Upper lobe of left lung (tissue), 6 donors: ENCODE data around the gene IRF3. TPM values are rescaled to one million over a fixed set of nuclear protein-coding genes. Genes with fewer than 3 reads are reported as not detected.

Source experiments
- ATAC-seq, 2 donors: fragments of 200-7000 bp; cut with Tn5 transposase; one replicate each; pipeline ENCODE4 v1.9.1; 2022; ENCODE audit warnings: mild to moderate bottlenecking in 2 of 2, moderate library complexity in 2 of 2; ENCODE audit not compliant: low FRiP score in 2 of 2
- DNase-seq, 2 donors: peaks; one replicate each; pipeline ENCODE4 v3.0.0-alpha.2; 2019 to 2020
- H3K27ac ChIP-seq, 4 donors: fragments of 200-600 bp; sonication (generic); one replicate each; pipeline ENCODE4 v1.5.1; 2016 to 2019
- H3K27me3 ChIP-seq, 4 donors: fragments of 200-600 bp; sonication (generic); one replicate each; pipeline ENCODE4 v1.5.1; 2017 to 2019
- H3K36me3 ChIP-seq, 4 donors: fragments of 200-600 bp; sonication (generic); one replicate each; pipeline ENCODE4 v1.5.1; 2016 to 2019
- H3K4me1 ChIP-seq, 4 donors: fragments of 200-600 bp; sonication (generic); one replicate each; pipeline ENCODE4 v1.5.1; 2018 to 2019
- H3K4me3 ChIP-seq, 4 donors: fragments of 200-600 bp; sonication (generic); one replicate each; pipeline ENCODE4 v1.5.1; 2017 to 2019; ENCODE audit warnings: mild to moderate bottlenecking in 2 of 4, moderate library complexity in 1 of 4
- H3K9me3 ChIP-seq, 4 donors: fragments of 200-600 bp; sonication (generic); one replicate each; pipeline ENCODE4 v1.5.1; 2018 to 2019
- CTCF ChIP-seq, 6 experiments: fragments of 450-650 bp in 4 of 6; fragments of 200-600 bp in 2 of 6; sonication (generic) in 2 of 6; IDR thresholded peaks; one replicate each; pipeline ENCODE4 v1.5.1; 2016 to 2019; ENCODE audit warnings: antibody characterized with exemption in 6 of 6
- EP300 ChIP-seq, 4 donors: sonication (generic); formaldehyde crosslinking; IDR thresholded peaks; one replicate each; pipeline ENCODE4 v1.5.1; 2017; ENCODE audit warnings: antibody characterized with exemption in 4 of 4, control low read depth in 2 of 4
- POLR2A ChIP-seq, 4 donors: fragments of 450-650 bp; IDR thresholded peaks; one replicate each; pipeline ENCODE4 v1.5.1; 2016 to 2017; ENCODE audit warnings: antibody characterized with exemption in 4 of 4, mild to moderate bottlenecking in 2 of 4
- POLR2AphosphoS5 ChIP-seq, 2 donors: sonication (generic); formaldehyde crosslinking; IDR thresholded peaks; one replicate each; pipeline ENCODE4 v1.5.1; 2017; ENCODE audit warnings: antibody characterized with exemption in 2 of 2
- WGBS, 2 donors: methylation state at CpG; one replicate each; pipeline ENCODE4 v1.1.5; 2017 to 2018; 5-methylcytosine and 5-hydroxymethylcytosine counted together
- small RNA-seq, 4 donors: library from RNA; depleted of rRNA; stranded (forward); fragments of <200 nt; gene quantifications; one replicate each; pipeline ENCODE3, GENCODE V24; 2016
- total RNA-seq, 6 donors: library from RNA; depleted of rRNA in 4 of 6; stranded (reverse); fragments of >200 nt in 4 of 6; gene quantifications; one replicate each; pipeline versions ENCODE4 v1.1.0 to v1.2.1, GENCODE V29; 2016 to 2021
- donor health status: DM: no; HTN: no; CAD: no; lungs with moderate emphysema.
- donor health status: DM: no; HTN: yes; CAD: no; lungs with severe emphysema.

Gene IRF3
- total RNA-seq, 6 donors from 2014 or later: 50.5 to 210 (median 99.1) TPM

DNA sequence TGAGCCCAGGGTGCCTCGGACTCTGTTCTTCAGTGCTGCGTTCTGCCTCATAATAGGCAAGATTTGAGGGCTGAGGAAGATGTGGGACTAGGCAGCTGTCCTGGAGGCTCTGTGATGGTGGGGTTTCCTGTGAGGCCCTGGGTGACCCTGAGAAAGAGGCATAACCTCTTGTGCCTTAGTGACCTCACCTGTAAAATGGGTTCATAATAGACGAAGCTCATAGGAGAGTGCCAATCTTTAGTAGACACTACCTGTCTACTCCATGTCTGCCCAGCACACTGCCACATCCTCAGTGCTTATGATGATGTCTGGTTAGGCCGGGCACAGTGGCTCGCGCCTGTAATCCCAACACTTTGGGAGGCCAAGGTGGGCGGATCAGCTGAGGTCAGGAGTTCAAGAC lies 49.1 kb downstream of the IRF3 start:
- no peak overlapping the region for H3K27ac ChIP-seq
- no peaks in the 10 kb centered on the region for H3K27me3 ChIP-seq
- no peak for ATAC-seq
- no peaks in the 10 kb centered on the region for H3K9me3 ChIP-seq
- peaks cover 20 to 64% (median 53%) of the 10 kb centered on the region in 4 donors for H3K36me3 ChIP-seq
- no peak for TF ChIP-seq EP300 (IDR thresholded peaks at IDR 0.05)
- TF ChIP-seq POLR2A (IDR thresholded peaks at IDR 0.05): no peak
- TF ChIP-seq CTCF (IDR thresholded peaks at IDR 0.05): no peak
- no peak for TF ChIP-seq POLR2AphosphoS5 (IDR thresholded peaks at IDR 0.05)
- peaks cover 5 to 19% (median 15%) of the 10 kb centered on the region in 4 donors for H3K4me1 ChIP-seq
- H3K4me3 ChIP-seq: no peak overlapping the region
- WGBS, 2 donors: 95 to 96% methylated on average over 5 to 7 of the region's 7 CpGs
- no peak for DNase-seq

- ATAC-seq: no peak
- Histone ChIP-seq H3K4me1 (peaks cover 5 to 19% (median 17%) of the 10 kb centered on the region in 4 donors), H3K36me3 (peaks cover 19 to 64% (median 52%) of the 10 kb centered on the region in 4 donors), H3K9me3 (no peaks in the 10 kb centered on the region), H3K27me3 (no peaks in the 10 kb centered on the region), H3K4me3 (no peak overlapping the region), H3K27ac (no peak overlapping the region)
- peak in 1 of 2 donors; percentile 60 for DNase-seq
- no peak for TF ChIP-seq CTCF (IDR thresholded peaks at IDR 0.05)
- TF ChIP-seq POLR2A (IDR thresholded peaks at IDR 0.05): no peak
- no peak for TF ChIP-seq EP300 (IDR thresholded peaks at IDR 0.05)
- no peak for TF ChIP-seq POLR2AphosphoS5 (IDR thresholded peaks at IDR 0.05)
- 94 to 96% methylated on average over 19 to 23 of the region's 23 CpGs for WGBS, 2 donors
Measured at GRCh38 chr19:49615861-49616260, 49.8 kb downstream of the IRF3 start.

- Histone ChIP-seq H3K27me3 (no peaks in the 10 kb centered on the region), H3K27ac (peak overlapping the region in 1 of 4 donors; percentile 27), H3K9me3 (no peaks in the 10 kb centered on the region), H3K36me3 (peaks cover 15 to 69% (median 55%) of the 10 kb centered on the region in 4 donors), H3K4me3 (no peak overlapping the region), H3K4me1 (peaks cover 5 to 19% (median 17%) of the 10 kb centered on the region in 4 donors)
- peak in 1 of 2 donors; percentile 43 for DNase-seq
- peak in 1 of 2 donors; percentile 83 for ATAC-seq
- WGBS, 2 donors: 79% methylated on average over 12 to 19 of the region's 19 CpGs
- TF ChIP-seq POLR2A (IDR thresholded peaks at IDR 0.05) (no peak), EP300 (IDR thresholded peaks at IDR 0.05) (no peak), POLR2AphosphoS5 (IDR thresholded peaks at IDR 0.05) (no peak), CTCF (IDR thresholded peaks at IDR 0.05) (no peak)
Measured at GRCh38 chr19:49614096-49614833, 51.4 kb downstream of the IRF3 start.

GRCh38 chr19:49613374-49613773 lies 52.3 kb downstream of the IRF3 start:
- H3K4me3 ChIP-seq: no peak overlapping the region
- no peak for ATAC-seq
- H3K27me3 ChIP-seq: no peaks in the 10 kb centered on the region
- H3K9me3 ChIP-seq: no peaks in the 10 kb centered on the region
- WGBS, 2 donors: 74 to 81% methylated on average over 4 of the region's 4 CpGs
- H3K36me3 ChIP-seq: peaks cover 15 to 70% (median 58%) of the 10 kb centered on the region in 4 donors
- TF ChIP-seq EP300 (IDR thresholded peaks at IDR 0.05) (no peak), POLR2A (IDR thresholded peaks at IDR 0.05) (no peak), POLR2AphosphoS5 (IDR thresholded peaks at IDR 0.05) (no peak), CTCF (IDR thresholded peaks at IDR 0.05) (no peak)
- no peak for DNase-seq
- no peak overlapping the region for H3K27ac ChIP-seq
- H3K4me1 ChIP-seq: peaks cover 5 to 19% (median 17%) of the 10 kb centered on the region in 4 donors

Small RNA genes within 50 kb of the gene (small RNA-seq; reads per million reads assigned to genes)
- gene MIR5088: 0 to 0.14 (median 0) reads per million in 4 donors

Other genes starting within 250 kb of the IRF3 start
- not detected for gene PTH2, start 242.4 kb downstream of the IRF3 start, total RNA-seq
- gene GFY, start 240.5 kb downstream of the IRF3 start, total RNA-seq: not detected
- 1 to 10 TPM in 2 of 6 donors, under 1 TPM in 3, not detected in 1; 0.37 to 2.1 (median 0.78) TPM for gene SLC17A7, start 224.3 kb downstream of the IRF3 start, total RNA-seq
- 100 to 1,000 TPM in 1 of 6 donors, 10 to 100 TPM in 5; 59.5 to 120 (median 72.8) TPM for gene PIH1D1, start 214.0 kb downstream of the IRF3 start, total RNA-seq
- 100 to 1,000 TPM in 1 of 6 donors, 10 to 100 TPM in 5; 26.3 to 111 (median 48.2) TPM for gene ALDH16A1, start 212.6 kb downstream of the IRF3 start, total RNA-seq
- 10 to 100 TPM in 3 of 6 donors, 1 to 10 TPM in 3; 4.3 to 19.9 (median 9.9) TPM for gene FLT3LG, start 191.6 kb downstream of the IRF3 start, total RNA-seq
- gene RPL13A, start 178.2 kb downstream of the IRF3 start, total RNA-seq: 1,000 to 10,000 TPM in 4 of 6 donors, 100 to 1,000 TPM in 2; 974 to 2,595 (median 1,696) TPM
- 1,000 to 10,000 TPM; 1,447 to 3,855 (median 1,708) TPM for gene RPS11, start 169.4 kb downstream of the IRF3 start, total RNA-seq
- gene FCGRT, start 153.2 kb downstream of the IRF3 start, total RNA-seq: 100 to 1,000 TPM; 175 to 466 (median 328) TPM
- gene RCN3, start 137.9 kb downstream of the IRF3 start, total RNA-seq: 10 to 100 TPM in 5 of 6 donors, 1 to 10 TPM in 1; 5.9 to 82.8 (median 26.6) TPM
- gene NOSIP, start 85.3 kb downstream of the IRF3 start, total RNA-seq: 10 to 100 TPM; 30.3 to 72.3 (median 57.9) TPM
- 10 to 100 TPM in 1 of 6 donors, 1 to 10 TPM in 5; 3.8 to 10.0 (median 7.1) TPM for gene PRRG2, start 84.5 kb downstream of the IRF3 start, total RNA-seq
- gene PRR12, start 74.7 kb downstream of the IRF3 start, total RNA-seq: 10 to 100 TPM; 12.6 to 51.9 (median 33.7) TPM
- 100 to 1,000 TPM in 3 of 6 donors, 10 to 100 TPM in 3; 81.7 to 160 (median 107) TPM for gene RRAS, start 25.7 kb downstream of the IRF3 start, total RNA-seq
- gene SCAF1, start 23.6 kb downstream of the IRF3 start, total RNA-seq: 10 to 100 TPM; 28.6 to 98.5 (median 71.0) TPM
- gene BCL2L12, start 76 bp upstream of the IRF3 start, total RNA-seq: 10 to 100 TPM in 3 of 6 donors, 1 to 10 TPM in 3; 4.2 to 21.3 (median 14.1) TPM
- gene PRMT1, start 11.4 kb upstream of the IRF3 start, total RNA-seq: 100 to 1,000 TPM in 2 of 6 donors, 10 to 100 TPM in 4; 65.6 to 155 (median 82.0) TPM
- gene ADM5, start 23.7 kb upstream of the IRF3 start, total RNA-seq: 1 to 10 TPM in 4 of 6 donors, under 1 TPM in 1, not detected in 1; 0.55 to 3.0 (median 1.5) TPM
- gene CPT1C, start 25.3 kb upstream of the IRF3 start, total RNA-seq: 10 to 100 TPM in 1 of 6 donors, 1 to 10 TPM in 2, under 1 TPM in 1, not detected in 2; 0.46 to 17.2 (median 4.6) TPM
- gene TSKS, start 97.4 kb upstream of the IRF3 start, total RNA-seq: under 1 TPM in 3 of 6 donors, not detected in 3; 0.15 to 0.91 (median 0.37) TPM
- 100 to 1,000 TPM in 1 of 6 donors, 10 to 100 TPM in 5; 46.0 to 113 (median 77.6) TPM for gene AP2A1, start 101.1 kb upstream of the IRF3 start, total RNA-seq
- 10 to 100 TPM; 17.3 to 43.0 (median 22.3) TPM for gene FUZ, start 147.4 kb upstream of the IRF3 start, total RNA-seq
- 100 to 1,000 TPM in 1 of 6 donors, 10 to 100 TPM in 5; 41.7 to 110 (median 61.2) TPM for gene MED25, start 152.4 kb upstream of the IRF3 start, total RNA-seq
- gene PTOV1, start 185.3 kb upstream of the IRF3 start, total RNA-seq: 100 to 1,000 TPM in 3 of 6 donors, 10 to 100 TPM in 3; 60.2 to 136 (median 106) TPM
- 100 to 1,000 TPM in 2 of 6 donors, 10 to 100 TPM in 4; 47.6 to 321 (median 88.6) TPM for gene PNKP, start 201.7 kb upstream of the IRF3 start, total RNA-seq
- gene AKT1S1, start 211.5 kb upstream of the IRF3 start, total RNA-seq: 10 to 100 TPM; 11.8 to 35.5 (median 25.7) TPM
- 100 to 1,000 TPM in 1 of 6 donors, 10 to 100 TPM in 5; 22.9 to 140 (median 61.2) TPM for gene TBC1D17, start 211.8 kb upstream of the IRF3 start, total RNA-seq
- gene IL4I1, start 231.0 kb upstream of the IRF3 start, total RNA-seq: 1 to 10 TPM in 5 of 6 donors, under 1 TPM in 1; 0.44 to 7.3 (median 2.1) TPM